ENCODE results near the gene SARNP. TPM values are rescaled to one million over a fixed set of nuclear protein-coding genes. Genes with fewer than 3 reads are reported as not detected.
A peak's percentile ranks its signal among the peaks of the same experiment; 100 is the strongest.

SARNP gene
- total and polyA plus RNA-seq, 9 of the 15 experiments (the other 6 are each of a cell fraction or from before 2014, with no cell fraction given), result 70.1 to 400 (median 198) TPM

- Histone ChIP-seq H3K27me3 (ENCODE audit: control insufficient read depth in 2 of 2, insufficient read depth in 2 of 2, low read length in 2 of 2) (no peaks in the 10 kb centered on the region), H3K9me3 (replicated peaks; ENCODE audit: control insufficient read depth, insufficient read depth, low read depth, low read length) (no peaks in the 10 kb centered on the region; the same call in 1 of the 2 replicates), H3K9ac (ENCODE audit: insufficient read depth in 1 of 2, low read depth in 2 of 2, low read length in 2 of 2) (peak overlapping the region; percentile 44 to 84; a peak in 3 of 4 replicates), H3K79me2 (ENCODE audit: control insufficient read depth, insufficient read depth, low read length) (peaks cover 38% of the 10 kb centered on the region), H3K36me3 (ENCODE audit: control insufficient read depth, insufficient read depth, low read length) (peaks cover 43% of the 10 kb centered on the region; the same call in 2 of the 3 replicates), H3K27ac (ENCODE audit: extremely low read depth, low read depth, low read length) (peak overlapping the region; percentile 51; the same call in 2 of the 3 replicates), H2AFZ (ENCODE audit: low read depth, low read length) (no peak overlapping the region), H3K4me2 (ENCODE audit: insufficient read depth, low read length) (peak overlapping the region; percentile 74), H3K9me1 (ENCODE audit: control insufficient read depth, insufficient read depth, low read length) (no peaks in the 10 kb centered on the region), H4K20me1 (replicated peaks; ENCODE audit: control insufficient read depth, insufficient read depth, low read length) (no peaks in the 10 kb centered on the region), H3K4me3 (peak overlapping the region; percentile 86), H3K4me1 (replicated peaks in 1 of 2; ENCODE audit: control insufficient read depth in 2 of 2, insufficient read depth in 2 of 2, low read length in 2 of 2) (peaks cover 33 to 42% of the 10 kb centered on the region in 2 experiments)
- TF ChIP-seq VEZF1 (CRISPR knock-in tag; IDR thresholded peaks at IDR 0.05) (peak; percentile 75), POLR2G (IDR thresholded peaks at IDR 0.05; ENCODE audit: low read depth, low read length) (0 out of 2 replicates have a peak, but pooled peaks have one; percentile 17), PHF8 (IDR thresholded peaks at IDR 0.05; ENCODE audit: borderline replicate concordance, low read length) (no peak), ZBTB7A (IDR thresholded peaks at IDR 0.05; ENCODE audit: borderline replicate concordance, control insufficient read depth, low read depth, low read length) (peak; percentile 57; the same call in 1 of the 2 replicates), GTF2E2 (tag; IDR thresholded peaks at IDR 0.05) (no peak), GTF2A2 (tag; IDR thresholded peaks at IDR 0.05) (no peak), MYBL2 (IDR thresholded peaks at IDR 0.05; ENCODE audit: low read depth) (no peak), MYBL2 (CRISPR knock-in tag; IDR thresholded peaks at IDR 0.05; ENCODE audit: borderline replicate concordance) (no peak), RBFOX2 (IDR thresholded peaks at IDR 0.05; ENCODE audit: low read depth, low read length) (0 out of 2 replicates have a peak, but pooled peaks have one; percentile 19), ZBTB2 (IDR thresholded peaks at IDR 0.05) (no peak), MYNN (IDR thresholded peaks at IDR 0.05) (0 out of 2 replicates have a peak, but pooled peaks have one; percentile 51), MYNN (CRISPR knock-in tag; IDR thresholded peaks at IDR 0.05) (no peak), SIX5 (IDR thresholded peaks at IDR 0.05; ENCODE audit: borderline replicate concordance in 1 of 2, insufficient read depth in 1 of 2, low read depth in 1 of 2, low read length in 2 of 2) (no peak), ZFP91 (CRISPR knock-in tag; IDR thresholded peaks at IDR 0.05) (peak; percentile 85)
- CTCF ChIA-PET (ENCODE audit: low intra/inter-chr PET ratio), result no interaction called here
- in situ Hi-C loops (cut with MboI) (no loop called here), intact Hi-C loops (cut with micrococcal nuclease) (no loop called here)
- DNase-seq (ENCODE audit: extremely low read depth in 1 of 4, low spot score in 3 of 4) (peak; percentile 53 to 67 (median 60)), FAIRE-seq (peak; percentile 69), ATAC-seq (peak; percentile 38)
- WGBS (ENCODE audit: insufficient coverage, low coverage, missing lambda C conversion rate), result 7% methylated on average over 8 of the region's 13 CpGs
- POLR2A ChIA-PET, result interaction anchor here (3.4 to 4.5 kb wide), 2 partner anchors 9 to 16 kb away, joined by 13 to 44 read pairs; partner anchors contain the start of gene CD63
- BruUV-seq (replicated peaks), result no TSS peak
Measured at GRCh38 chr12:55745361-55746173, 72.0 kb downstream of the SARNP start.

Measured in K562 (cell line).